NCI-H2107 treated with DMSO at 0.1 percent for 48 hours (cell line): Measurements from ENCODE around the gene OGDH.
"Not testable (repeated sequence)": the region's sequence is repeated elsewhere in the genome, so short reads cannot be mapped to it uniquely, and the experiment has no call there.

ENCODE experiments used
- DNase-seq: peaks from one replicate; lab custom pipeline; 2025; ENCODE audit not compliant: unreplicated experiment; lab: John Stamatoyannopoulos, UW

The OGDH gene

GRCh38 chr7:44580945-44581878 is 25.2 kb upstream of the OGDH start:
- DNase-seq = peak; percentile 30

DNA sequence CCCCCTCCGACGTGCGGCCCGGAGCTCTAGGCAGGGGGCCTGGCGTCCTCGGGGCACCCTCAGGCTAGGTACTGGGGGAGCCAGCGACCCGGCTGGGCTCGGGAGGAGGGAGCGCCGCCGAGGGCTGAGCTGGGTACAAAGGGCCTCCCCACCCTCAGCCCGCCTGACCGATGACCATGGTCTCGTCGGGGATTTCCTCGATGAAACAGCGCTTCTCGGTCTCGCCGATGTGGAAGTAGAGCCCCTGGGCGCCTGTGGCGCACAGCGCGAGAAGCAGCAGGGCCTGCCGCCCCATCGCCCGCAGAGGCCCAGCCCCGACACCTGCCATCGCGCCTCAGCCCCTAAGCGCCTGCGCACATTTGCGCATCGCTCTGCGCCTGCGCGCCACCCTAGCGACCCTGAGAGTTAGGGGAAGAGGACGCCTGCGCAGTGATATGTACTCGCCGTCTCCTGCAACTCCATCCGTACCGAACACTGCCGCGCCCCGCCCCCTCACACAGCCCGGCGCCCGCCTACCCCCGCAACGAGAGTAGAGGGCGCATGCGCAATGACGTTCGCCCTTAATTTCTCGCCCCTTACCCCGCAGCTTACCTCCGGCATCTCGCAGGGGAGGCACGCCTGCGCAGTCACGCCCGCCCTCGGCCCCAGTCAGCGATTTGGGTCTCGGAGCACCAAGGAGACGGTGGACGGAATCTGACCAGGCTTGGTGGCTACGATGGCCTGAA is 24.4 kb upstream of the OGDH start, which contains the start of gene TMED4:
Gene TMED4 (minus strand): TSS at position 353 of the 725 bp plus-strand sequence. CDS start 25 bp downstream, at position 328.
- DNase-seq = peak; percentile 99

- DNase-seq = no peak
Observed at GRCh38 chr7:44583146-44583865, 23.1 kb upstream of the OGDH start.

DNA sequence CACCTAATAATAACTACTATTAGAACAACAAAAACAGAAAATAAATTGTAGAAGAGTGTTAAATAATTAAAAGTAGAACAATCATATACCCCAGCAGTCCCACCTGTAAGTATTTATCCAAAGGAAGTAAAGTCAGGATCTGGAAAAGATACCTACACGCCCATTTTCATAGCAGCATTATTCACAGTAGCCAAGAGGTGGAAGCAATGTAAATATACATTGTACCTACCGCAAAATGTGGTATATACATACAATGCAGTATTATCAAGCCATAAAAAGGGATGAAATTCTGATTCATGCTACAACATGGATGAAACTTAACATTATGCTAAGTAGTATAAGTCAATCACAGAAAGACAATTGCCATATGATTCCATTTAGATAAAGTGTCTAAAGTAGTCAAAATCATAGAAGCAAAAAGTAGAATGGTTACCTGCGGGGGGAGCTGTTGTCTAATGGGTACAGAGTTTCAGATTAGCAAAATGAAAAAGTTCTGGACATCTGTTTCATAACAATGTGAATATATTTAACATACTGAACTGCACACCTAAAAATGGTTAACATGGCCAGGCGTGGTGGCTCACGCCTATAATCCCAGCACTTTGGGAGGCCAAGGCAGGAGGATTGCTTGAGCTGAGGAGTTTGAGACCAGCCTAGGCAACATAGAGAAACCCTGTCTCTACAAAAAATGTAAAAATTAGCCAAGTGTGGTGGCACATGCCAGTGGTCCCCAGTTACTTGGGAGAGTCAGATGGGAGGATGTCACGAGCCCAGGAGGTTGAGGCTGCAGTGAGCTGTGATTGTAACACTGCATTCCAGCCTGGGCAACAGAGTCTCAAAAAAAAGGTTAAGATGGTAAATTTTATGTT is 18.4 kb upstream of the OGDH start:
- peak; percentile 58 for DNase-seq

DNA sequence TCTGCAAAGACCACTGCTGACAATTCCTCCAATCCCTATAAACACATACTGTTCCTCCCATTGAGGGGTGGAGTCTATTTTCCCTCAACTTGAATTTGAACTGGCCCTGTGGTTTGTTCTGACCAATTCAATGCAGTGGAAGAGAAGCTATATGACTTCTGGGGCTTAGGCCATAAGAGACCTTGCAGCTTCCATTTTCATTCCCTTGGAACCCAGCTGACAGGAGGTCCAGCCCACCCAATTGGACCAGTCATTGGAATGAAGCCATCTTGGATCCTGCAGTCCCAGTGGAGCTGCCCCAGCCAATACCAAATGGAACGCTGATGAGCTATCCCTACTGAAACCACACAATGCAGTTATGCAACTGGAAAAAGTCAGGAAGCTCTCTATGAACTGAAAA is 15.5 kb upstream of the OGDH start:
- DNase-seq = no peak

DNA sequence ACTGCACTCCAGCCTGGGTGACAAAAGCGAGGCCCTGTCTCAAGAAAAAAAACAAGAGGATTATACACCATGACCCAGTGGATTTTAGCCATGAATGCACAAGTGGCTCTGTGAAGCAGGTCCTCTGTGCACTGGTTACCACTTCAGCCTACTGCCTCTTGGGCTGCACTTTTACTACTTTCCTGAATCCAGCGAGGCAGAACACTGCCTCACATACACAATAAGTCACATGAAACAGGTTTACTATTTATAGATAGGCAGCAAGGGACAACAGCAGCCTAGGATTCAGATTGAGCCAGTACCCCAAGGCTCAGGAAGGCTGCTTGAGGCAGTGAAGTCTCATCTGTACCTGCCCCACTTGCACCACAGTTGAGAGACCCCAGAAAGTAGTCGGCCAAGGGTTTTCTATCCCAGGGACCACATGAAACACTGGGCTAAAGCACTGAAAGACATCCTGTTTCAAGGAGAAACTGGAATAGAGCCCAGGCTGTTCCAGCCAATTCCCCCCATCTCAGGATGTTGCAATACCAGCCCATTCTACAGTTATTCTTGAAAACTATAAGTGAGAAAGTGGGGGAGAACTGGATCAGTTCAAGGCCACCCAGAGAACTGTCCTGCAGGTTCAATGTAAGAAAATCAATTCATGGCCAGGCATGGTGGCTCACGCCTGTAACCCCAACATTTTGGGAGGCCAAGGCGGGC is 10.3 kb upstream of the OGDH start:
- peak; percentile 52 for DNase-seq

- DNase-seq = not testable (repeated sequence)
Observed at GRCh38 chr7:44597181-44597580, 9.2 kb upstream of the OGDH start.

GRCh38 chr7:44599222-44599621 is 7.2 kb upstream of the OGDH start:
- no peak for DNase-seq

DNA sequence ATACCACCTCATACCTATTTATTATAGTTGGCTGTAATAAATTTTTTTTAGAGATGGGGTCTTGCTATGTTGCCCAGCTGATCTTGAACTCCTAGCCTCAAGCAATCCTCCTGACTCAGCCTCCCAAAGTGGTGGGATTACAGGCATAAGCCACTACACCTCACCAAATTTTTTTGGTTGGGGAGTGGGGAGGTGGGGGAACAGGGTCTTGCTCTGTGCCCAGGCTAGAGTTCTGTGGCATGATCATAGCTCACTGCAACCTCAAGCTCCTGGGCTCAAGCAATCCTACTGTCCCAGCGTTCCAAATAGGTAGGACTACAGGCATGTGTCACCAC is 3.9 kb upstream of the OGDH start:
- DNase-seq = no peak

DNA sequence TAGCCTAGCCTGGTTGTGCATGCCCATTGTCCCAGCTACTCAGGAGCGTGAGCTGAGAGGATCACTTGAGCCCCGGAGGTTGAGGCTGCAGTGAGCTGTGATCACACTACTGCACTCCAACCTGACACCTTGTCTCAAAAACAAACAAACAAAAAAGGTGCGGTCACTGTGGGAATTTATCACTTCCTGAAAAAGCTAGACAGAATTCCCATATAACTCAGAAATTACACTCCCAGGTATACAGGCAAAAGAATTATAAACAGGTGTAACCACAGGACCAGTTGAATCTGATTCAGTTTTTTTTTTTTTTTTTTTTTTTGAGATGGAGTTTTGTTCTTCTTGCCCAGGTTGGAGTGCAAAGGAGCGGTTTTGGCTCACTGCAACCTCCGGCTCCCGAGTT is 3.2 kb upstream of the OGDH start:
- peak; percentile 10 for DNase-seq

DNA sequence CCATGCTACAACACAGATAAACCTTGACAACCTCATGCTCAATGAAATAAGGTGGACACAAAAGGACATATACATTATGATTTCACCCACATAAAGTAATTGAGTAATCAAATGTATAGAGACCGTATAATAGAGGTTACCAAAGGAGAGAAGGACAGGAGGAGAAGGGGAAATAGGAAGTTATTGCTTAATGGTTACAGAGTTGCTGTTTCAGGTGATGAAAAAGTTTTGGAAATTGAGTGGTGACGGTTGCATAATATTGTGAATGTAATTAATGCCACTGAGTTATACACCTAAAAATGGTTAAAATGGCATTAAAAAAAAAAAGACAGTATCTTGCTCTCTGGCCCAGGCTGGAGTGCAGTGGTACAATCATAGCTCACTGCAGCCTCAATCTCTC is 1.5 kb upstream of the OGDH start:
- DNase-seq = no peak

- DNase-seq = peak; percentile 62
Observed at GRCh38 chr7:44607141-44608068, 978 bp downstream of the OGDH start.

DNA sequence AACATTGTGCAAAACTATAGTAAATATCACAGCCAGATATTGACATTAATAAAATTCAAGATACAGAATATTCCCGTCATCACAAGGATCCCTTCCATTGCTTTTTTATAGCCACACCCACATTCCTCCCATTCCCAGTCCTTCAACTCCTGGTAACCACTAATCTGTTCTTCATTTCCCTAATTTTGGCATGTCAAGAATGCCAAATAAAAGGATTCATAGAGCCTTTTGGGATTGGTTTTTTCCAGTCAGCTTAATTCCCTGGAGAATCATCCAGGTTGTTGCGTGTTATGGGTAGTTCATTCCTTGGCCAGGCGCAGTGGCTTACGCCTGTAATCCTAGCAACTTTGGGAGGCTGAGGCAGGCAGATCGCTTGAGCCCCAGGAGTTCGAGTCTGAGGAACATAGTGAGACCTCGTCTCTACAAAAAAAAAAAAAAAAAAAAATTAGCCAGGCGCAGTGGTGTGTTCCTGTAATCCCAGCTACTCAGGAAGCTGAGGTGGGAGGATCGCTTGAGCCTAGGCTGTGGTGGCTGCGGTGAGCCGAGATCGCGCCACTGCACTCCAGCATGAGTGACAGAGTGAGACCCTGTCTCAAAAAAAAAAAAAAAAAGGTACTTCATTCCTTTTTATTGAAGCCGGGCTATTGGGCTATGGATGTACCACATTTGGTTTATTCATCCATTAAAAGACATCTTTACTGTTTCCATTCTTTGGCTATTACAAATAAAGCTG is 2.7 kb downstream of the OGDH start:
- no peak for DNase-seq

- no peak for DNase-seq
Observed at GRCh38 chr7:44609829-44610228, 3.4 kb downstream of the OGDH start.

DNA sequence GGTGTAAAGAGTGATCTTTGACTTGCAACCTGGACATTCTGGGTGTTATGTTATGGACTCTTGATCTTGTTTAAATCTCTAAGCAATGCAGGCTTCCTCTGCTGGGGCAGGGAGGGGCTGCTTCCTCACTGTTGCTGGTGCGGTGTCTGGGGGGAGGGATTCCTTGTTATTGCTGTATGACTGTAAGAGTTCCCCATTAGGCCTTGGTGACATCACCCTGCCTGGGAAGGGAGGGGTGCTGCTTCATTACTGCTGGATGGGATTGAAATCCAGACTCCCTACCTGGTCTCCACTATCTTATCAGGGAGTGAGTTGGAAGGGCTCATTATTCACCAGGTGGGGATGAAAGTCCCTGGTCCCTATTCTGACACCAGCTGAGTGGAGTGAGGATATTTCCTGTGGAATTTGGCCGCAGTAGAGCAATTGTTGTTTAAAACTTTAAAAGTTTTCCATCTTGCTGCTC is 8.8 kb downstream of the OGDH start:
- DNase-seq = no peak

DNA sequence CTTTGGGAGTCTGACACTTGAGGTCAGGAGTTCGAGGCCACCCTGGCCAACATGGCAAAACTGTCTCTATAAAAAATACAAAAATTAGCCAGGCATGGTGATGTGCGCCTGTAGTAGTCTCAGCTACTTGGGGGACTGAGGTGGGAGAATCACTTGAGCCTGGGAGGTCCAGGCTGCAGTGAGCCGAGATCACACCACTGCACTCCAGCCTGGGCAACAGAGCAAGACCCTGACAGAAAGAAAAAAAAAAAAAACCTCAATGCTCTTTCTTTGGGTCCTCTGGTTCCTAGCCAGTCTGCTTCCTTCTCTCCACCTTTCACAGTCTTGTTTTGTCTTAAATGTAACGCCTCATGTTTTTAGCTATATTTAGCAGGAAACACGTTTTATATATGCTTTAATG is 9.4 kb downstream of the OGDH start:
- no peak for DNase-seq

GRCh38 chr7:44616545-44616944 is 10.1 kb downstream of the OGDH start:
- DNase-seq = no peak

GRCh38 chr7:44617225-44617890 is 10.9 kb downstream of the OGDH start:
- no peak for DNase-seq
